Measurements from ENCODE around the gene PRSS22.

Gene PRSS22

DNA sequence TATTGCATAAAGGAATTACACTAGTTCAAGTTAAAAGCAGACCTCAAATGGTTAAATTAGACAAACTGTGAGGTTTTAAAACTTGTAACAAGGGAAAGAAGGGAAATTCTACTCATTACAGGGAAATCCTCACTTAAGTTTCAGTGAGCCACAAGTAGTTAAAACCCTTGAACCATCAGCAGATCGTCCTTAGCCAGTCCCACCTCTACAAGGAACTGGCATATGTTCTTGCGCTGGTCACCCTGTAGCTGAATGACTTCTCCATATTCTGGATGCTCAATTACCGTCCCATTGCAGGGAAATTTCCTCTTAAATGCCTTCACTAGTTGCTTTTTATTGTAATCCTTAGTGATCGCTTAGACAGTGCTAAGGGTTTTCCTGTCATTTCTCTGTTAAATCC lies 35.5 kb downstream of the PRSS22 start:
- no peak overlapping the region for H3K4me3 ChIP-seq (replicated peaks in 1 of 2; ENCODE audit: low read depth in 2 of 2, low read length in 2 of 2)
- DNase-seq (ENCODE audit: low read depth in 2 of 2) = no peak
- TF ChIP-seq, protein P1, sequence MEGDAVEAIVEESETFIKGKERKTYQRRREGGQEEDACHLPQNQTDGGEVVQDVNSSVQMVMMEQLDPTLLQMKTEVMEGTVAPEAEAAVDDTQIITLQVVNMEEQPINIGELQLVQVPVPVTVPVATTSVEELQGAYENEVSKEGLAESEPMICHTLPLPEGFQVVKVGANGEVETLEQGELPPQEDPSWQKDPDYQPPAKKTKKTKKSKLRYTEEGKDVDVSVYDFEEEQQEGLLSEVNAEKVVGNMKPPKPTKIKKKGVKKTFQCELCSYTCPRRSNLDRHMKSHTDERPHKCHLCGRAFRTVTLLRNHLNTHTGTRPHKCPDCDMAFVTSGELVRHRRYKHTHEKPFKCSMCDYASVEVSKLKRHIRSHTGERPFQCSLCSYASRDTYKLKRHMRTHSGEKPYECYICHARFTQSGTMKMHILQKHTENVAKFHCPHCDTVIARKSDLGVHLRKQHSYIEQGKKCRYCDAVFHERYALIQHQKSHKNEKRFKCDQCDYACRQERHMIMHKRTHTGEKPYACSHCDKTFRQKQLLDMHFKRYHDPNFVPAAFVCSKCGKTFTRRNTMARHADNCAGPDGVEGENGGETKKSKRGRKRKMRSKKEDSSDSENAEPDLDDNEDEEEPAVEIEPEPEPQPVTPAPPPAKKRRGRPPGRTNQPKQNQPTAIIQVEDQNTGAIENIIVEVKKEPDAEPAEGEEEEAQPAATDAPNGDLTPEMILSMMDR (IDR thresholded peaks at IDR 0.05; ENCODE audit: low read depth, low read length) = no peak

DNA sequence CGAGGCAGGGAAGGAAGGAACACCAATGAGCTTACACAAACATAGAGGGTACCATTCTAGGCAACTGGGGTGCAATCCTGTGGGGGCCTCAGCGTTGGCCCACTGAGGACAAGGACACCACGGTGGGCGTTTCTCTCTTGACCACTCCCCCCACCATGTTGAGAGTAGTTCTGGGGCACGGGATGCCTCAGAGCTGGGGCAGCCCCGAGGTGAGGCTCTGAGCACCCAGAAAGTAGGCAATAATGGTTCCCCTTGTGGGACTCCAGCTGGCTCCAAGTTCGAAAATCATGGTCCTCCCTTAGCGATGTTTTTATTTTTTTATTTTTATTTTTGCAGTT lies 35.8 kb downstream of the PRSS22 start:
- no peak for DNase-seq (ENCODE audit: low read depth in 2 of 2)
- TF ChIP-seq, protein P1 (IDR thresholded peaks at IDR 0.05; ENCODE audit: low read depth, low read length) = no peak
- no peak overlapping the region for H3K4me3 ChIP-seq (replicated peaks in 1 of 2; ENCODE audit: low read depth in 2 of 2, low read length in 2 of 2)

DNA sequence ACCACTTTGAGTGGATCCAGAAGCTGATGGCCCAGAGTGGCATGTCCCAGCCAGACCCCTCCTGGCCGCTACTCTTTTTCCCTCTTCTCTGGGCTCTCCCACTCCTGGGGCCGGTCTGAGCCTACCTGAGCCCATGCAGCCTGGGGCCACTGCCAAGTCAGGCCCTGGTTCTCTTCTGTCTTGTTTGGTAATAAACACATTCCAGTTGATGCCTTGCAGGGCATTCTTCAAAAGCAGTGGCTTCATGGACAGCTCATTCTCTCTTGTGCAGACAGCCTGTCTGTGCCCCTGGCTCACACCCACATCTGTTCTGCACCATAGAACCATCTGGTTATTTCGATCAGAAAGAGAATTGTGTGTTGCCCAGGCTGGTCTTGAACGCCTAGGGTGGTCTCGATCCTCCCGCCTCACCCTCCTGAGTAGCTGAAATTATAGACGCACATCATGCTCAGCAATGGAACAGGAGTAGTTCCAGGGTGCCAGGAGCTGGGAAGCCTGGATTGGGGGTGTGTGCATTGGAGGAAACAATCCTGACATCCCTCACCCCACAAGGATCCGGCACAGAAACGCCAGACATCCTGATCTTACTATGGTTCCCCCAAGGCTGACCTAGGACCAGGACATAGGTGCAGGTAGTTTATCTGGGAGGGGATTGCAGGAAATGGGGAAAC lies 36.3 kb downstream of the PRSS22 start:
- TF ChIP-seq, protein P1 (IDR thresholded peaks at IDR 0.05; ENCODE audit: low read depth, low read length) = no peak

DNA sequence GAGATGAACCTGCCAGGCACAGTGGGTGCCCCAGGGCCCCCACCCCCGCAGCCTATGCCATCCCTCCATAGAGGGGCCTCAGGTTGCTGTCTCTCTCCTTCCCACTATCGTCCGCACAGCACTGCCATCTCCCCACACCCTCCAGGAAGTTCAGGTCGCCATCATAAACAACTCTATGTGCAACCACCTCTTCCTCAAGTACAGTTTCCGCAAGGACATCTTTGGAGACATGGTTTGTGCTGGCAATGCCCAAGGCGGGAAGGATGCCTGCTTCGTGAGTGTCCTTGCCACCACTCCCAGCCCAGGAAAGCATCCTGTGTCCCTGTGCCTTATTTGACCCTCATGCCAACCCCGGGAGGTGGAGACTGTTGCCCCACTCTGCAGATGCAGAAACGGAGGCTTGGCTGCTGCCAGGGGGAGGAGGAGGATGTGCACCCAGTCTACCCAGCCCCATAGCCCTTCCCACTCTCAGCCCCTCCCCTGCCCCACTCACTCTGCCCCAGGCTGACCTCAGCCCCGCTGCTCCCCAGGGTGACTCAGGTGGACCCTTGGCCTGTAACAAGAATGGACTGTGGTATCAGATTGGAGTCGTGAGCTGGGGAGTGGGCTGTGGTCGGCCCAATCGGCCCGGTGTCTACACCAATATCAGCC lies 37.0 kb downstream of the PRSS22 start:
- TF ChIP-seq, protein P1 (IDR thresholded peaks at IDR 0.05; ENCODE audit: low read depth, low read length) = no peak
- no peak overlapping the region for H3K4me3 ChIP-seq (replicated peaks in 1 of 2; ENCODE audit: low read depth in 2 of 2, low read length in 2 of 2)
- no peak for DNase-seq (ENCODE audit: low read depth in 2 of 2)

More for the DNA sequence above, 36.3 kb downstream of the PRSS22 start:
- H3K4me3 ChIP-seq (replicated peaks in 1 of 2; ENCODE audit: low read depth in 2 of 2, low read length in 2 of 2) = no peak overlapping the region
- DNase-seq (ENCODE audit: low read depth in 2 of 2) = no peak

GRCh38 chr16:2819939-2820835 lies 37.8 kb downstream of the PRSS22 start:
- no peak for DNase-seq (ENCODE audit: low read depth in 2 of 2)
- TF ChIP-seq, protein P1 (IDR thresholded peaks at IDR 0.05; ENCODE audit: low read depth, low read length) = no peak
- H3K4me3 ChIP-seq (replicated peaks in 1 of 2; ENCODE audit: low read depth in 2 of 2, low read length in 2 of 2) = no peak overlapping the region

- no peak for DNase-seq (ENCODE audit: low read depth in 2 of 2)
- H3K4me3 ChIP-seq (replicated peaks in 1 of 2; ENCODE audit: low read depth in 2 of 2, low read length in 2 of 2) = no peak overlapping the region
- TF ChIP-seq, protein P1 (IDR thresholded peaks at IDR 0.05; ENCODE audit: low read depth, low read length) = no peak
Measured at GRCh38 chr16:2819179-2819938, 38.6 kb downstream of the PRSS22 start.
